IPS-NIHi11 (cell line): ENCODE measurements around the gene POLR2C.
"Not testable (repeated sequence)": the region's sequence is repeated elsewhere in the genome, so short reads cannot be mapped to it uniquely, and the experiment has no call there.

ENCODE experiments used
- DNase-seq: peaks from one replicate; pipeline ENCODE4 v3.0.0; 2012; ENCODE audit warnings: mixed read lengths, low spot score

Gene POLR2C

GRCh38 chr16:57462209-57462977 is at the start of gene POLR2C:
TSS of gene POLR2C (plus strand) at chr16:57462679. CDS start at chr16:57462725, 46 bp downstream.
- DNase-seq = peak; percentile 96

- no peak for DNase-seq
Measured at GRCh38 chr16:57413301-57413730, 49.2 kb upstream of the POLR2C start.

DNA sequence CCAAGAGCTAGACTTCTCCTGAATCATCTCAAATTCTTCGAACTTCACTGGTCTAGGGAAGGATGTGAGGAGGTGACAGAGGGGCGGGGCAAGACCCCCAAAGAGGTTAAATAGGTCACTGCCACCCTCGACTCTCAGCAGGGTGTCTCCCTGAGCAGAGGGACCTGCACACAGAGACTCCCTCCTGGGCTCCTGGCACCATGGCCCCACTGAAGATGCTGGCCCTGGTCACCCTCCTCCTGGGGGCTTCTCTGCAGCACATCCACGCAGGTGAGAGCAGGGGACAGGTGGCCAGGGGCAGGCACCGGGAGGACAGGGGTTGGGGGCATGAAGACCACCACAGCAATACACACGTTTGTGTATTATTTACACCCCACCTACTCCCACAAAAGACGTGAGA is 48.7 kb upstream of the POLR2C start:
- no peak for DNase-seq

- DNase-seq = no peak
Measured at GRCh38 chr16:57416084-57416483, 46.4 kb upstream of the POLR2C start.

DNA sequence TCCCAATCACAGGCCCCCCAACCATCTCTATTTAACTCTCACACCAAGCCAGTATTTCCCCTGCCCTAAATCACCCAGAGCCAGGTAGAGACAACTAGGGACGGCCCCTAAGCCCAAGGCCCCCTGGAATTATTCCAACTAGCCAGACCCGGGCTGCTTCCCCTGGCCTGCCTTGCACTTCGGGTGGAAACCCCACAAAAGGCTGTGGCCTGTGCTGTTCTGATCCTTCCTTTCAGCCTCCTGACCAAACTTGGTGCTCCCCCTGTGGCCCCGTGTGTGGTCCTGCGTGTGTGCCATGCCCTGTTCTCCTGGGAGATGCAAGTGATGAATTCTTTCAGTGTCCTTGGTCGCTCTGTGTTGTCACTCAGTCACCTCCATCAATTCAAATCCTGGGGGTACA is 43.0 kb upstream of the POLR2C start:
- DNase-seq = no peak

- DNase-seq = peak; percentile 58
Measured at GRCh38 chr16:57422026-57422944, 40.2 kb upstream of the POLR2C start.

- no peak for DNase-seq
Measured at GRCh38 chr16:57423152-57423551, 39.3 kb upstream of the POLR2C start.

DNA sequence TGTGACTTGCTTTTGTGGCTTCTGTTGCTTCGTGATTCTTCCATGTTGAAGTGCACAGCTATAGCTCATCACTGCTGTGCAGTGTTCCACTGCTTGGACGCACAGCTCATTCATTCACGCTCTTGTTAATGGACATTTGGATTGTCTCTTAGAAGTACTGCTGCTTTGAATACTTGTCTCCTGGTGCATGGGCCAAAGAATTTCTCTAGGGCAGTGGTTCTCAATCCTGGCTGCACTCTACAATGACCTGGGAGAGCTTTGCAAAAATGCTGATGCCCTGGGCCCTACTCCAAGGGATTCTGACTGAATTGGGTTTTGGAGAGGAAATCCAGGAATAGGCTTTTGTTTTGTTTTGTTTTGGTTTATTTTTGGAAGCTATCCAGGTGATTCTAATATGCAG is 37.9 kb upstream of the POLR2C start:
- no peak for DNase-seq

- DNase-seq = no peak
Measured at GRCh38 chr16:57426356-57426755, 36.1 kb upstream of the POLR2C start.

DNA sequence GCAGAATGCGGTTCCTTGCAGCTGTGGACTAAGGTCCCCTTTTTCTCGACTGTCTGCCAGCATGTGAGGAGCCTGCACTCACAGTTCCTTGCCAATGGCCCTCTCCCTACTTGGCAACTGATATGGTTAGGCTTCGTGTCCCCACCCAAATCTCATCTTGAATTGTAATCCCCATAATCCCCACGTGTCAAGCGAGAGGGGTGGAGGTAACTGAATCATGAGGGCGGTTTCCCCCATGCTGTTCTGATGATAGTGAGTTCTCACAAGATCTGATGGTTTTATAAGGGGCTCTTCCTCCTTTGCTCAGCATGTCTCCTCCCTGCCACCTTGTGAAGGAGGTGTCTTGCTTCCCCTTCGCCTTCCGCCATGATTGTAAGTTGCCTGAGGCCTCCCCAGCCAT is 35.2 kb upstream of the POLR2C start:
- DNase-seq = no peak

GRCh38 chr16:57427824-57428223 is 34.7 kb upstream of the POLR2C start:
- no peak for DNase-seq

DNA sequence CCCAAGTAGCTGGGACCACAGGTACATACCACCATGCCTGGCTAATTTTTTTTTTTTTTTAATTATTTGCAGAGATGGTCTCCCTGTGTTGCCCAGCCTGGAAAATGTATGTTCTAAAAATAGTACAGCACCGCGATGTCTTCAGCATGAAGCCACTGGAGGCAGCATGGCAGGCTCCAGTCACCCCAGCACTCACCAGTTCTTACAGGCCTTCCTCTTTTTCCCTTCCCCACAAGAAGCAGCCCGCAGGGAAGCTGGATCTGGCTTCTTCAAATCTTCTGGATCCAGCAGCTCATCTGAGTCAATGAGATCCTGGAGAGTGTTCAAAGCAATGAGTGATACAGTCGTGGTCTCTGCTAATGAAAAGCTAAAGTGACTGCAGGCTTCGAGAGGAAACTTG is 31.5 kb upstream of the POLR2C start:
- DNase-seq = no peak

- DNase-seq = no peak
Measured at GRCh38 chr16:57432505-57432904, 30.0 kb upstream of the POLR2C start.

DNA sequence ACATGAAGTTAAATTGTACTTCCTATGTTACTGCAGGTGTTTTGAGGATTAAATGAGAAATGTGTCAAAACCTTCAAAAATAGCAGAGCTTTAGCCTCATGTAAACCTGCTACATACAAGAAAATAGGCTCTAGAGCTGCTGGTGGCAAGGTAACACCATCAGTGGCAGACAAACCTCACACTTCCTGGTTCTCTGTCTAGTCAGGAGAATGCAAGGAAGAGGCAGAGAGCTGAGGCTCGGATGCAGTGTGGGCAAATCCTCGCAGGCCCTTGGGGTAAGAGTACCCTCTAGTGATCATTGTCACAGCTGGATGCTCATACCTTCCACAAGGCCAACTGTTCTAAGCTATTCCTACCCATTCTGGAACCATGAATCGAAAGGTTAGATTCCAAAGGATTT is 29.5 kb upstream of the POLR2C start:
- DNase-seq = no peak

GRCh38 chr16:57434003-57434402 is 28.5 kb upstream of the POLR2C start:
- no peak for DNase-seq

GRCh38 chr16:57435838-57436237 is 26.6 kb upstream of the POLR2C start:
- DNase-seq = no peak

- DNase-seq = not testable (repeated sequence)
Measured at GRCh38 chr16:57439947-57440346, 22.5 kb upstream of the POLR2C start.

DNA sequence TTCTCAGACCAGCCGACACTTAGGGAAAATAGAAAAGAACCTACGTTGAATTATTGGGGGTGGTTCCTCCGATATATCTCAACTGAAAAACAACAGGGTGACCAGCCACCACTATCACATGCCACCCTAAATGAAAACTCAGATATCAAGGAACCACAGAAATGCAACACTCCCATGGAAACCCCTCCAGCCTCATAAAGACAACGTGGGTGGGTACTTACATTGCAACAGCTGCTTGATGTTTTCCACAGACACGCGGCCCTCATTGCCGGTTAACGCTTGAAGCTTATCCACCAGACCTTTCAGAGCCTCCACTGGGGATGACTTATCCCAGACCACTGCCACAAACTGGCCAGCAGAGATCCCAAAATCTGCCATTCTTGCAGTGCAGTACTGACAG is 21.9 kb upstream of the POLR2C start:
- DNase-seq = not testable (repeated sequence)

DNA sequence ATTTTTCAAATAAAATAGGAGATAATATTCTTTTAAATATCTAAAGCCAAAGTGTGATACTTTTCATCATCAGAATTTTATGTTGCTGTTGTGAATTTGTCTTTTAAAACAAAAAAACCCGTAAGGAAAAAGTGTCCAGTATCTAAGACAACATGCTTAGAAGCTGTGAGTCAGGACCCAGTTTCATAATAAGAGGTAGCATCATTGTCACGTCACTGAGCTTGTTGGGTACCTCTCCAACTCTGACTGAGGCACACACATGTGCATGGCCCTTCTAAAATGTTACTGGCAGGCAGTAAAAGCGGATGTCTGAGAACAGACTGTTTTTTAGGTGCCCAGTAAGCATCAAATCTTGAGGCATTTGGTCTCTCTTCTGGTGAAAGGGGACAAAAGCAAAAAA is 17.8 kb upstream of the POLR2C start:
- DNase-seq = no peak

GRCh38 chr16:57445510-57445909 is 17.0 kb upstream of the POLR2C start:
- no peak for DNase-seq

GRCh38 chr16:57446531-57447185 is 15.8 kb upstream of the POLR2C start:
- peak; percentile 52 for DNase-seq

DNA sequence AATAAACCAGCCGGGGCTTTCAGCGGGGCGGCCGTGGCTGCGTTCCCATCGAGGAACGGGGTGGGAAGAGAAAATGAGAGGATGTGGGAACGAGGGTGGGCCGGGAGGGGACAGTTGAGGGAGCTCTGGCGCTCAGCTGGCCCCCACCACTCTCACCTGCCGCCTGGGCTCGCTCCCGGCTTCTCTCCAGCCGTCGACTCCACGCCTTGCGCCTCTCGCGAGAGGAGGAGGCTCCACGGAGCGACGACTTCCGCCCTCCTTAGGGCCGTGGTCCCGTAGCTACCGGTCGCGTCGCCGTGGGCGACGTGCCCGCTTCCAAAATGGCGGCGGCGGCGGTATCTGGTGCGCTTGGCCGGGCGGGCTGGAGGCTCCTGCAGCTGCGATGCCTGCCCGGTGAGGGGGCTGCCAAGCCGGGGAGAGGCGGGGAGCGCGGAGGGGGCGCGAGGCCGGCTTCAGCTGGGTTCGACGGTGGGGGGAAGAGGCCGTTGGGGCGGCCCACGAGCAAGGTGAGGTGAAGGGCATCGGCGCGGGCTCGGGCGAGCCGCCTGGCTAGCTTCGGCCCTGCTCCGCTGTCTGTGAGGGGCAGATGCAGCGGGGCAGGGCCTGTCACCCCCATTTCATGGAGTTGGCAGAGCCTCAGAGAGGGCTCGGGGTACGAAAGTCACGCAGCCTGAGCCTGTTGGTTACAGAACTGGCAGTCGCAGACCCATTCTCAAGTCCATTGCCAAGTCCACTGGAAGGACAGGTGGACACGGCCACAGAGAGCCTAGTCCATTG is 15.1 kb upstream of the POLR2C start, which contains the start of the genes CIAPIN1 and COQ9:
Gene CIAPIN1 (minus strand): TSS at position 200 of the 777 bp plus-strand sequence. CDS start 6,457 bp downstream, outside the sequence.
Gene COQ9 (plus strand): TSS at position 294 of the 777 bp plus-strand sequence. CDS start 27 bp downstream, at position 321.
- peak; percentile 96 for DNase-seq
